Measurements from ENCODE around the gene ZAP70.

Gene ZAP70

GRCh38 chr2:97757062-97757461, 43.7 kb downstream of the ZAP70 start:
- TF ChIP-seq CTCF (IDR thresholded peaks at IDR 0.05; ENCODE audit: insufficient read depth, low read length, poor library complexity, severe bottlenecking) (no peak), EZH2phosphoT487 (conservative IDR thresholded peaks at IDR 0.05; ENCODE audit: low read length) (no peak)
- H3K27me3 ChIP-seq (ENCODE audit: low read length) = no peaks in the 10 kb centered on the region
- H3K4me3 ChIP-seq (ENCODE audit: insufficient read depth, low read length, poor library complexity, severe bottlenecking) = no peak overlapping the region
- H3K9me3 ChIP-seq (ENCODE audit: insufficient read depth, low read length) = no peaks in the 10 kb centered on the region
- no peaks in the 10 kb centered on the region for H3F3A ChIP-seq (ENCODE audit: insufficient read depth)
- peaks cover 4% of the 10 kb centered on the region; the same call in 1 of the 2 replicates for H3K36me3 ChIP-seq (ENCODE audit: low read length)
- H4K20me1 ChIP-seq (ENCODE audit: low read depth, low read length) = no peaks in the 10 kb centered on the region
- no peak overlapping the region for H2AFZ ChIP-seq (ENCODE audit: low read depth, low read length, severe bottlenecking)
- no peak overlapping the region for H3K9ac ChIP-seq (ENCODE audit: low read length)
- H3K9me2 ChIP-seq (replicated peaks; ENCODE audit: insufficient read depth, low read length) = no peaks in the 10 kb centered on the region
- no peak overlapping the region for H3K4me2 ChIP-seq (ENCODE audit: low read depth, low read length, poor library complexity, severe bottlenecking)
- no peaks in the 10 kb centered on the region for H3K79me2 ChIP-seq (ENCODE audit: insufficient read depth, low read length)
- no peak overlapping the region for H3K27ac ChIP-seq (ENCODE audit: low read depth, low read length)

GRCh38 chr2:97758131-97758705, 44.8 kb downstream of the ZAP70 start:
- Histone ChIP-seq H3K9me2 (replicated peaks; ENCODE audit: insufficient read depth, low read length) (no peaks in the 10 kb centered on the region), H3K9me3 (ENCODE audit: insufficient read depth, low read length) (no peaks in the 10 kb centered on the region), H3K27me3 (ENCODE audit: low read length) (no peaks in the 10 kb centered on the region), H4K20me1 (ENCODE audit: low read depth, low read length) (no peaks in the 10 kb centered on the region), H3K36me3 (ENCODE audit: low read length) (peaks cover 3% of the 10 kb centered on the region; the same call in 1 of the 2 replicates), H3K79me2 (ENCODE audit: insufficient read depth, low read length) (no peaks in the 10 kb centered on the region), H3K4me3 (ENCODE audit: insufficient read depth, low read length, poor library complexity, severe bottlenecking) (no peak overlapping the region), H3K27ac (ENCODE audit: low read depth, low read length) (no peak overlapping the region), H3K4me2 (ENCODE audit: low read depth, low read length, poor library complexity, severe bottlenecking) (no peak overlapping the region), H3F3A (ENCODE audit: insufficient read depth) (no peaks in the 10 kb centered on the region), H3K9ac (ENCODE audit: low read length) (no peak overlapping the region), H2AFZ (ENCODE audit: low read depth, low read length, severe bottlenecking) (no peak overlapping the region)
- TF ChIP-seq EZH2phosphoT487 (conservative IDR thresholded peaks at IDR 0.05; ENCODE audit: low read length) (no peak), CTCF (IDR thresholded peaks at IDR 0.05; ENCODE audit: insufficient read depth, low read length, poor library complexity, severe bottlenecking) (no peak)

- H3K4me3 ChIP-seq (ENCODE audit: insufficient read depth, low read length, poor library complexity, severe bottlenecking) = no peak overlapping the region
- H3K9me2 ChIP-seq (replicated peaks; ENCODE audit: insufficient read depth, low read length) = no peaks in the 10 kb centered on the region
- no peak overlapping the region for H3K27ac ChIP-seq (ENCODE audit: low read depth, low read length)
- TF ChIP-seq EZH2phosphoT487 (conservative IDR thresholded peaks at IDR 0.05; ENCODE audit: low read length) (no peak), CTCF (IDR thresholded peaks at IDR 0.05; ENCODE audit: insufficient read depth, low read length, poor library complexity, severe bottlenecking) (no peak)
- no peaks in the 10 kb centered on the region for H3K79me2 ChIP-seq (ENCODE audit: insufficient read depth, low read length)
- no peak overlapping the region for H2AFZ ChIP-seq (ENCODE audit: low read depth, low read length, severe bottlenecking)
- H3K36me3 ChIP-seq (ENCODE audit: low read length) = no peaks in the 10 kb centered on the region
- H3F3A ChIP-seq (ENCODE audit: insufficient read depth) = no peaks in the 10 kb centered on the region
- H3K9me3 ChIP-seq (ENCODE audit: insufficient read depth, low read length) = no peaks in the 10 kb centered on the region
- no peaks in the 10 kb centered on the region for H4K20me1 ChIP-seq (ENCODE audit: low read depth, low read length)
- no peaks in the 10 kb centered on the region for H3K27me3 ChIP-seq (ENCODE audit: low read length)
- H3K4me2 ChIP-seq (ENCODE audit: low read depth, low read length, poor library complexity, severe bottlenecking) = no peak overlapping the region
- no peak overlapping the region for H3K9ac ChIP-seq (ENCODE audit: low read length)
Measured at GRCh38 chr2:97759727-97760407, 46.5 kb downstream of the ZAP70 start.

All from SU-DHL-6 (cell line).